Coronary artery (tissue), 2 donors: ENCODE measurements around the gene HCFC1R1.

ENCODE experiments used
- DNase-seq: peaks from one replicate; pipeline ENCODE4 v3.0.0-alpha.2; 2017; ENCODE audit warnings: low spot score
- H3K27ac ChIP-seq, 2 donors: fragments of 200-600 bp; sonication (generic); one replicate each; pipeline ENCODE4 v1.5.1; 2016 to 2019
- H3K4me3 ChIP-seq: fragments of 200-600 bp; sonication (generic); 2 replicates; pipeline ENCODE4 v1.5.1; 2016; ENCODE audit warnings: mild to moderate bottlenecking, moderate library complexity
- CTCF ChIP-seq: fragments of 200-600 bp; sonication (generic); IDR thresholded peaks from one replicate; pipeline ENCODE4 v1.5.1; 2019; ENCODE audit warnings: antibody characterized with exemption

The HCFC1R1 gene

GRCh38 chr16:3019594-3020246 is 4.0 kb downstream of the HCFC1R1 start:
- H3K27ac ChIP-seq = peak overlapping the region; percentile 96 to 100
- TF ChIP-seq CTCF = no peak
- DNase-seq = no peak
- peak overlapping the region; percentile 97 for H3K4me3 ChIP-seq

GRCh38 chr16:3017794-3018506 is 5.8 kb downstream of the HCFC1R1 start, which contains the start of gene CLDN6:
CLDN6 (minus strand) TSS chr16:3018183; CDS start chr16:3016021, 2,162 bp downstream.
- H3K27ac ChIP-seq = no peak within 1 kb of the TSS
- DNase-seq = no peak
- TF ChIP-seq CTCF = no peak
- H3K4me3 ChIP-seq = no peak within 1 kb of the TSS

- H3K27ac ChIP-seq = no peak overlapping the region
- no peak overlapping the region for H3K4me3 ChIP-seq
- no peak for TF ChIP-seq CTCF
- DNase-seq = no peak
Observed at GRCh38 chr16:3017344-3017743, 6.4 kb downstream of the HCFC1R1 start.

- no peak overlapping the region for H3K27ac ChIP-seq
- TF ChIP-seq CTCF = no peak
Observed at GRCh38 chr16:3015865-3016521, 7.7 kb downstream of the HCFC1R1 start.

GRCh38 chr16:3014971-3015370 is 8.8 kb downstream of the HCFC1R1 start:
- DNase-seq = no peak
- TF ChIP-seq CTCF = no peak
- Histone ChIP-seq H3K4me3 (no peak overlapping the region), H3K27ac (no peak overlapping the region)

More at GRCh38 chr16:3015865-3016521, 7.7 kb downstream of the HCFC1R1 start:
- DNase-seq = no peak
- H3K4me3 ChIP-seq = no peak overlapping the region

GRCh38 chr16:3013998-3014690 is 9.6 kb downstream of the HCFC1R1 start:
- DNase-seq = no peak

More at GRCh38 chr16:3013998-3014690, 9.6 kb downstream of the HCFC1R1 start:
- TF ChIP-seq CTCF = no peak
- H3K27ac ChIP-seq = no peak overlapping the region
- no peak overlapping the region for H3K4me3 ChIP-seq
